Measurements from ENCODE around the gene LCN15. TPM values are rescaled to one million over a fixed set of nuclear protein-coding genes. Genes with fewer than 3 reads are reported as not detected.

Gene LCN15
- total RNA-seq, 1 experiment from 2014 or later: not detected

- no peak for DNase-seq
- TF ChIP-seq, protein P1, sequence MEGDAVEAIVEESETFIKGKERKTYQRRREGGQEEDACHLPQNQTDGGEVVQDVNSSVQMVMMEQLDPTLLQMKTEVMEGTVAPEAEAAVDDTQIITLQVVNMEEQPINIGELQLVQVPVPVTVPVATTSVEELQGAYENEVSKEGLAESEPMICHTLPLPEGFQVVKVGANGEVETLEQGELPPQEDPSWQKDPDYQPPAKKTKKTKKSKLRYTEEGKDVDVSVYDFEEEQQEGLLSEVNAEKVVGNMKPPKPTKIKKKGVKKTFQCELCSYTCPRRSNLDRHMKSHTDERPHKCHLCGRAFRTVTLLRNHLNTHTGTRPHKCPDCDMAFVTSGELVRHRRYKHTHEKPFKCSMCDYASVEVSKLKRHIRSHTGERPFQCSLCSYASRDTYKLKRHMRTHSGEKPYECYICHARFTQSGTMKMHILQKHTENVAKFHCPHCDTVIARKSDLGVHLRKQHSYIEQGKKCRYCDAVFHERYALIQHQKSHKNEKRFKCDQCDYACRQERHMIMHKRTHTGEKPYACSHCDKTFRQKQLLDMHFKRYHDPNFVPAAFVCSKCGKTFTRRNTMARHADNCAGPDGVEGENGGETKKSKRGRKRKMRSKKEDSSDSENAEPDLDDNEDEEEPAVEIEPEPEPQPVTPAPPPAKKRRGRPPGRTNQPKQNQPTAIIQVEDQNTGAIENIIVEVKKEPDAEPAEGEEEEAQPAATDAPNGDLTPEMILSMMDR (IDR thresholded peaks at IDR 0.05; ENCODE audit: unreplicated experiment): no peak
- Mint-ChIP-seq H3K4me1 (ENCODE audit: low read depth, unreplicated experiment) (no peaks in the 10 kb centered on the region), H3K27ac (ENCODE audit: unreplicated experiment) (no peak overlapping the region), H3K36me3 (ENCODE audit: insufficient read depth, unreplicated experiment) (peaks cover 34% of the 10 kb centered on the region), H3K27me3 (ENCODE audit: unreplicated experiment) (peaks cover 12% of the 10 kb centered on the region), H3K9me3 (ENCODE audit: low read depth, unreplicated experiment) (no peaks in the 10 kb centered on the region), H3K4me3 (ENCODE audit: low read depth, unreplicated experiment) (no peak overlapping the region)
- BruUV-seq (replicated peaks): no TSS peak
- intact Hi-C loops (cut with micrococcal nuclease; ENCODE audit: unreplicated experiment): no loop called here
- CTCF ChIA-PET: no interaction called here
These were observed 30.7 kb upstream of the LCN15 start for GRCh38 chr9:136795000-136795348.

DNA sequence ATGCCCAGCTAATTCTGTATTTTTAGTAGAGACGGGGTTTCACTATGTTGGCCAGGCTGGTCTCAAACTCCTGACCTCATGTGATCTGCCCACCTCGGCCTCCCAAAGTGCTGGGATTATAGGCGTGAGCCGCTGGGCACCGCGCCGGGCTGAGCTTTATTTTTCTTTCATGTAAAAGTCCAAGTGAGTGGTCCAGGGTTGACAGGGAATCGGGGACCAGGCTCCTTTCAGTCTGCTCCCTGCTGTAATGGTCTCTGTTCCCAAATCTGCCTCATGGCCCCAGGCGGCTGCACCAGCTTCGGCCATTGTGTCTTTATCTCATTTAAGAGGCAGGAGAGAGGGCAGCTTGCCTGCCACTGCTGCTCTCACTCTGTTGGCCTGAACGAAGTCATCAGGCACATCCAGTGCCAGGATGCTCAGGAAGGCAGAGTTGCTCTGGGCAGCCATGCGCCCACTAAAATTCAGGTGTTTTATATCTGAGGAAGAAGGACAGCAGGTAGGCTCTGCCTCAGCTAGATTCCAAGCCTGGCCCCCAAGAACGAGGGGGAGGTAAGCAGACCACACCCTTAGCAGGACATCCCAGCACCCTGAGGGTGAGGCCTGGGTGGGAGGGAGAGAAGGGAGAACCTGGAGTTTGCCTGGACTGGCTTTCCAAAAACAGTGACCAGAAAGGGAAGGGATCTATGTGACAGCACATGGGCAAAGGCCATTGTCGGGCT lies 30.1 kb upstream of the LCN15 start:
- no TSS peak for BruUV-seq (replicated peaks)
- Mint-ChIP-seq H3K27ac (ENCODE audit: unreplicated experiment) (no peak overlapping the region), H3K27me3 (ENCODE audit: unreplicated experiment) (peaks cover 12% of the 10 kb centered on the region), H3K4me3 (ENCODE audit: low read depth, unreplicated experiment) (no peak overlapping the region), H3K36me3 (ENCODE audit: insufficient read depth, unreplicated experiment) (peaks cover 30% of the 10 kb centered on the region), H3K9me3 (ENCODE audit: low read depth, unreplicated experiment) (no peaks in the 10 kb centered on the region), H3K4me1 (ENCODE audit: low read depth, unreplicated experiment) (peaks cover 2% of the 10 kb centered on the region)
- intact Hi-C loops (cut with micrococcal nuclease; ENCODE audit: unreplicated experiment): no loop called here
- TF ChIP-seq, protein P1 (IDR thresholded peaks at IDR 0.05; ENCODE audit: unreplicated experiment): no peak
- DNase-seq: no peak
- CTCF ChIA-PET: no interaction called here

GRCh38 chr9:136793086-136793946 lies 29.0 kb upstream of the LCN15 start:
- CTCF ChIA-PET: interaction anchor here (0.7 kb wide), 1 partner anchor 151 kb away, joined by 3 read pairs; the partner anchor contains the start of gene FBXW5
- intact Hi-C loops (cut with micrococcal nuclease; ENCODE audit: unreplicated experiment): no loop called here
- Mint-ChIP-seq H3K27ac (ENCODE audit: unreplicated experiment) (no peak overlapping the region), H3K4me1 (ENCODE audit: low read depth, unreplicated experiment) (peaks cover 13% of the 10 kb centered on the region), H3K27me3 (ENCODE audit: unreplicated experiment) (peaks cover 12% of the 10 kb centered on the region), H3K9me3 (ENCODE audit: low read depth, unreplicated experiment) (no peaks in the 10 kb centered on the region), H3K36me3 (ENCODE audit: insufficient read depth, unreplicated experiment) (peaks cover 31% of the 10 kb centered on the region), H3K4me3 (ENCODE audit: low read depth, unreplicated experiment) (no peak overlapping the region)
- no peak for DNase-seq
- BruUV-seq (replicated peaks): no TSS peak
- TF ChIP-seq, protein P1 (IDR thresholded peaks at IDR 0.05; ENCODE audit: unreplicated experiment): no peak

- DNase-seq: no peak
- intact Hi-C loops (cut with micrococcal nuclease; ENCODE audit: unreplicated experiment): no loop called here
- Mint-ChIP-seq H3K27me3 (ENCODE audit: unreplicated experiment) (peaks cover 12% of the 10 kb centered on the region), H3K4me3 (ENCODE audit: low read depth, unreplicated experiment) (peak overlapping the region; percentile 72), H3K36me3 (ENCODE audit: insufficient read depth, unreplicated experiment) (peaks cover 36% of the 10 kb centered on the region), H3K27ac (ENCODE audit: unreplicated experiment) (no peak overlapping the region), H3K9me3 (ENCODE audit: low read depth, unreplicated experiment) (no peaks in the 10 kb centered on the region), H3K4me1 (ENCODE audit: low read depth, unreplicated experiment) (peaks cover 21% of the 10 kb centered on the region)
- TF ChIP-seq, protein P1 (IDR thresholded peaks at IDR 0.05; ENCODE audit: unreplicated experiment): no peak
- no TSS peak for BruUV-seq (replicated peaks)
- CTCF ChIA-PET: no interaction called here
These were observed 28.2 kb upstream of the LCN15 start for GRCh38 chr9:136792321-136793085.
